Suppressor macrophage (primary cell): ENCODE results near the gene STAT2.
"Not testable (repeated sequence)": the region's sequence is repeated elsewhere in the genome, so short reads cannot be mapped to it uniquely, and the experiment has no call there.

Experiments used
- DNase-seq, 4 experiments: peaks; one replicate each; pipeline ENCODE4 v3.0.0-alpha.2; 2020 to 2022
- total RNA-seq, 17 experiments: gene quantifications; one replicate each; lab custom pipeline; 2026; ENCODE audit warnings: mixed read lengths in 6 of 17, inconsistent platforms in 3 of 17; lab: John Stamatoyannopoulos, UW

STAT2 gene
- total RNA-seq, result 123 to 1,290 (median 193) reads per million in 17 experiments

DNA sequence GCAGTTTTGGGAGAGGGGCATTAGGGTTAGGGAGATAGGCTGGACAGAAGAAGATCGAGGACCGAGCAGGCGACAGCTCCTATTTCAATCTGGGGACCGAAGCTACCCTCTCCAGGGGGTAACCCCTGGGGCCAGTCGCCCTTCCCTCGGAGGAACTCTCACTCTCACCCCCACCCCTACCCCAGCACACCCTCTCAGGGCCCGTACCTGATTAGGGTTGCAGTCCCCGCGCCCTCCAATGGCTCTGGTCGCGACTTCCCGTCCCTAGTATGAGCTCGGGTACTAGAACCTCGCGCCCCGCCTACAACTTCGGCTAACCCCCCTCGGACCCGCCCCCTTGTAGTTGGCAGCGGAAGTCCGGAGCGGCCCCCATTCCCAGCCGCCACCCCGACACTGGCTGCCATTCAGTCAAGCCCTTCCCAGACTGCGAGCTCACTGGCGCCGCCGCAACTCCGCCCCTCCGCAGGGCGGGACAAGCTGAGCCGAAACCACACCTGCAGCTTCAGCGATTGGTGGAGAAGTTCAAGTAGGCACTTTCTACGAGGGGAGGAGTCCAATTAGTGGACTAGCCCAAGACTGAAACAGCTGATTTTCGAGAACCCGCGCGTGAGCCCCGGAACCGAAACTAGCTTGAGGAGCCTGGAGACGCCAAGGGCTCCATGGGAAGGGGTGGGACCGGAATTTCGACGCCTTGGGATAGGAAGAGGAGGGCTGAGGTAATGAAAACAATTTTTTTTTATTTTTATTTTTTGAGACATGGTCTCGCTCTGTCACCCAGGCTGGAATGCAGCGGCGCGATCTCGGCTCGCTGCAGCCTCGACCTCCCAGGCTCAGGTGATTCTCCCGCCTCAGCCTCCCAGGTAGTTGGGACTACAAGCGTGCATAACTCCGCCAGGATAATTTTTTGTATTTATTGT, at the start of gene STAT2:
Gene STAT2, minus strand, starts transcription at position 257 of the 917 bp plus-strand sequence. CDS start 3,536 bp downstream, outside the sequence.
- DNase-seq, result peak; percentile 99 to 100 (median 99)

DNA sequence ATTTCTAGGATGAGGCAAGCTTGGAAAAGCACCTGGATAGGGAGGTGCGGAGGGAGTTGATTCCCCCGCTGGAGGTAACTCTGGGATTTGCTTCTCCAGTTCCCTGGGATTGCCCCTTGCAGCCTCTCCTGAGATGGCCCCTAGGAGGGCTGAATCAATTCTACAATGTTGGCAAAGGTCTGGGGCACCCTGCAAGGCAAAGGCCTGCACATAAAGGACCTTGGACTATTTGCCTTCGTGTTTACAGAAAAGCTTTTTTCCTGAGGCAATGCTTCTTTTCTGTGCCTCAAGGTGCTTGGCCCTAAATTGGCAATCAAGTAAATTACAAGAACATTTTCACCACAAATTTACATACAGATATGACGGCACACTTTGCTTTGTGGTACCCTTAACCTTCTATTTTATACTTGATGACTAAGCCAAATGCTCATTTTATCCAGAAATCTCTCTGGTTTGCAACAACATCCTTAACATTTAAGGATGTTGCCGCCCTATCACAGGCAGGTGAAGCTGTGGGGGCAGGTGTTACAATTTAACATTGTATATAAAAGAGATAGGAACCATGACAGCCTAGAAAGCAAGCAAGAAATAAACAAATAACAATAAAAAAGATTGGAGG, 49.0 kb upstream of the STAT2 start:
- DNase-seq, result no peak

GRCh38 chr12:56404227-56404626, 44.3 kb upstream of the STAT2 start:
- DNase-seq, result not testable (repeated sequence)

DNA sequence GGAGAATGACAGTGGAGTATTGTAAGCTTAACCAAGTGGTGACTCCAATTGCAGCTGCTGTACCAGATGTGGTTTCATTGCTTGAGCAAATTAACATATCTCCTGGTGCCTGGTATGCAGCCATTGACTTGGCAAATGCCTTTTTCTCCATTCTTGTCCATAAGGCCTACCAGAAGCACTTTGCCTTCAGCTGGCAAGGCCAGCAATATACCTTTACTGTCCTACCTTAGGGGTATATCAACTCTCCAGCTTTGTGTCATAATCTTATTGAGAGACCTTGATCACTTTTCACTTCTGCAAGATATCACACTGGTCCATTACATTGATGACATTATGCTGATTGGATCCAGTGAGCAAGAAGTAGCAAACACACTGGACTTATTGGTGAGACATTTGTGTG, 41.7 kb upstream of the STAT2 start:
- DNase-seq, result not testable (repeated sequence)

GRCh38 chr12:56401125-56401524, 41.2 kb upstream of the STAT2 start:
- DNase-seq, result not testable (repeated sequence)

DNA sequence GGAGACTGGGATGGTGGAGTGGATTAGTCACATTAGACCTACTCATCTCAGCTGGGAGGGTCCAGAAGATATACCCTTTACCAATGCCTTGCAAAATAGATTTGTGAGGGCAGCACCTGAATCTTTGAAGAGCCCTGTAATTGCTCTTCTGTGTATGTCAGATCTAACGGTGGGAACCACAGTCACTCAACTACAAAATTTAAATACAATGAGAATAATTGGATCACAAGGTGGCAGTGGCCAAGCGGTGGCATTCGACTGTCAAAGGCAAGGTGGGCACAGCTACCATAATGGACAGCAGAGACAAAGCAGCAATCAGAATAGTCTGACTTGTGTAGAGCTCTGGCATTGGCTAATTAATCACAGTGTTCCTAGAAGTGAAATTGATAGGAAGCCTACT, 39.6 kb upstream of the STAT2 start:
- not testable (repeated sequence) for DNase-seq

DNA sequence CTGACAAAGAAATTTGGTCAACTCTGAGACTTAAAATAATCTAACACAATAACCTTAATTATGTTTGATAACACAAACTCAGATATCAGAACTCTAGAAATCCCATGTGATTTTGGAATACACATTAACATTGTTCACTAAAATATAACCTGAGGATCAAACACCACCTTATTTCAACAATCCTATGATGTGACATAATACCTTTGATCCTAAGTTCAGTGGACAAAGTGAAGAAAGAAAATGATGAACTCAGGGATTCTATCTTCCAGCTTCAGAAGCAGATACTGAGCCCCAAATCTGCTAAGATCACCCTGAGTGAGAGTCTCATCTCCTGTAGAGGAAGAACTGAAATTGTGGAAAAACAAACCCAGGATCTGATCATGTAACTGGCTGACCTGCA, 38.4 kb upstream of the STAT2 start:
- DNase-seq, result no peak

DNA sequence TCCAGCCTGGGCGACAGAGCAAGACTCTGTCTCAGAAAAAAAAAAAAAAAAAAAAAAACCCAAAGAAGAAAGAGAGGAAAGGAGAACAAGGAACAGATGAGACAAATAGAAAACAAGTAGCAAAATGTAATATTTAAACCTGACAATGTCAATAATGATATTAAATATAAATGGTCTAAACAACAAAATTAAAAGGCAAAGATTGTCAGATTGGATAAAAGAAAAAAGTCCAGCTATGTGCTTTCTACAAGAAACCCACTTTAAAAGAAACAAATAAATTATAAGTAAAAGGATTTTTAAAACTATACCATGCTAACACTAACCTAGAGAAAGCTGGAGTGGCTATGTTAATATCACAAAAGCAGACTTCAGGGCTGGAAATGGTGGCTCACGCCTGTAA, 32.4 kb upstream of the STAT2 start:
- no peak for DNase-seq

DNA sequence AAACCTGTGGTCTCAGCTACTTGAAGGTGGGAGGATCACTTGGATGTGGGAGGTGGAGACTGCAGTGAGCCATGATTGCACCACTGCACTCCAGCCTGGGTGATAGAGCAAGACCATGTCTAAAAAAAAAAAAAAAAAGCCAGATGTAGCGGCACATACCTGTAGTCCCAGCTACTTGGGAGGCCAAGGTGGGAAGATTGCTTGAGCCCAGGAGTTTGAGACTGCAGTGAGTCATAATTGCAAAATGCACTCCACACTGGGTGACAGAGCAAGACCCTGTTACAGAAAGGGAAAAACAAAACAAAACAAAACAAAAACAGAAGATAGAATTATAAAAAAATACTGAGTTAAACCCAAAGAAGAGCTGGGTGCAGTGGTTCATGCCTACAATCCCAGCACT, 31.8 kb upstream of the STAT2 start:
- DNase-seq, result no peak

- no peak for DNase-seq
Measured at GRCh38 chr12:56389412-56389811, 29.5 kb upstream of the STAT2 start.

DNA sequence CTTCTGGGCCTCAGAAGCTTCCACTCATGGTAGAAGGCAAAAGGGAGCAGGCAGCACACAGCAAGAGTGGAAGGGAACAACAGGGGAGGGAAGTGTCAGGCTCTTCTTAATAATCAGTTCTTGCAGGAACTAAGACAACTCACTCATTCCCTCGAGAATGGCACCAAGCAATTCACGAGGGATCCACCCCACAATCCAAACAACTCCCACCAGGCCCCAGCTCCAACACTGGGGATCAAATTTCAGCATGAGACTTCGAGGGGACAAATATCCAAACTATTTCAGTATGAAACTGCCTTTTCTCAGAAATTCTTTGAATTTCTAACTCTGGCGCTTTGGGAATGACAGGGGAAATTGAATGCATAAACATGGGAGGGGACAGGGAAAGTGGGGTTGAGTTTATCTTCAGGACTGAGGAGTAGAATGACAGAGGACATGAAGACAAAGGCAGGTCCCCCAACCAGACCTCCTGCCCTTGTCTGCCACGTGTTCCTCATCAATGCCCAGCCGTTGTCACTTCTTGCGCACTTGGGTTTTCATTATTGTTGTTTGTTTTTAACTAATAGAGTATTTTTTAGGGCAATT, 27.3 kb upstream of the STAT2 start:
- DNase-seq, result no peak

DNA sequence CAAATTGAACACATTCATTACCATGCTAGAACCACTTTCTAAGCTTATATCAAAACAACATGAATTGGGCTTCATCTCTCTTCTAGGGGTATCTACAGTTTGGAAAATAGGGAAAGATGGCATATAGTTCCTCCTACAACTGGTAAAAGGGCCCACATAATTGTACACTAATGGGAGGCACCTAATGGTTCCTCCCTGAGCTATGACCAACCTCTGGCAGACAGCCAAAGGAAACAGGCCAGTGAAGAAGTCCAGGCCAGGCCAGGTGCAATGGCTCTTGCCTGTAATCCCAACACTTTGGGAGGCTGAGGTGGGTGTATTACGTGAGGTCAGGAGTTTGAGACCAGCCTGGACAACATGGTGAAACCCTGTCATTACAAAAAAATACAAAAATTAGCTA, 26.0 kb upstream of the STAT2 start:
- peak in 1 of 4 experiments; percentile 4 for DNase-seq

- no peak for DNase-seq
Measured at GRCh38 chr12:56382611-56383010, 22.7 kb upstream of the STAT2 start.

- no peak for DNase-seq
Measured at GRCh38 chr12:56377989-56378316, 18.0 kb upstream of the STAT2 start.

DNA sequence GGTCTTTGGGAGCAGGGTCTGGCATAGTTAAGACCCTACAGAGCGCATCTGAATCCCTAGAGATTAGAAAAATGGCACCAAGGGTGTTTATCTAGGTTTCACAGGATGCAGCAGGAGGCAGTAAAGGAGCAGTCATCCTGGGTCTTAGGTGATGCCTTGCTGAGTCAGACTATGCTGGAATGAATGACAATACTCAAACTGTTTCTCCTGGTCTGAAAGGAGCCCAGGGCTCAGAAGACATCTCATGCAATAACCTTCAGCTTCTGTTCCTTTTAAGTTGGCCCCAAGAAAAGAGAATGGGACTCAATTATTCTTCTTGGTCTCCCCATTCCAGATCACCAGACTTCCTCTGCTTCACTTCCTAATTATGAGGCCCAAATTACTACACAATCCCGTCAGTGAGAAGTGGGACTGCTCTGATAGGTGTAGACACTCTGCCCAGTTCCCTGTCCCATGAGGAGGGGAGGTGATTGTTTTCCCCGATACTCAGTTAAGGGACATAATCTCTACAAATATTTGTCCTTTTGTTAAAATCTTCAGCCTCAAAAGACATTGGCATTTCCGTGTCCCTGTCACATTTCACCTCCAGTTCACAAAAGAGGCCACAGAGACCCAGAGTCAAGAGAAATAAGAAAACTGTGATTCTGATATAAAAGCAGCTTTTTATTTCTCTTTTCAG, 17.5 kb upstream of the STAT2 start:
- DNase-seq, result peak; percentile 2 to 46 (median 16)

DNA sequence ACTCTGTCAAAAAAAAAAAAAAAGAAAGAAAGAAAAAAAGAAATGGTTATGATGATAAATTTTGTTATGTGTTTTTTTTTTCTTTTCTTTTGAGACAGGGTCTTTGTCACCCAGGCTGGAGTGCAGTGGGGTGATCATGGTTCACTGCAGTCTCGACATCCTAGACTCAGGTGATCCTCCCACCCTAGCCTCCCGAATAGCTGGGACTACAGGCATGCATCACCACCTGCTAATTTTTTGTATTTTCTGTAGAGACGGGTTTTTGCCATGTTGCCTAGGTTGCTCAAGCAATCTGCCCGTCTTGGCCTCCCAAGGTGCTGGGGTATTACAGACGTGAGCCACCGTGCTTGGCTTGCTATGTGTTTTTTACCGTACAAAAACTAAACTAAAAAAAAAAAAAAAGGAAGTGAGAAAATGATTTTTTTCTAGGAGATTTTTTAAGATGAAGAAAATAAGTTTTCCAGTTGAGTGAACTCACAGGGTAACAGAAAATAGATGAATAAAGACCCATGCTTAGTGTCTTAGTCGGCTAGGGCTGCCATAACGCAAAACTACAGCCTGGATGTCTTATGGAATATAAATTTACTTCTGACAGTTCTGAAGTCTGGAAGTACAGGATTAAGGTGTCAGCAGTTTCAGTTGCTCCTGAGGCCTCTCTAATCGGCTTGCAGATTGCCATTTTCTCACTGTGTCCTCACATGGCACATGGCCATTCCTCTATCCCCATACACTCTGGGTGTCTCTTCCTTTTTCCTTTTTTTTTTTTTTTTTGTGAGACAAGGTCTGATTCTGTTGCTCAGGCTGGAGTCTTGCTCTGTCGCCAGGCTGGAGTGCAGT, 15.9 kb upstream of the STAT2 start:
- DNase-seq, result peak; percentile 9 to 31 (median 20)

DNA sequence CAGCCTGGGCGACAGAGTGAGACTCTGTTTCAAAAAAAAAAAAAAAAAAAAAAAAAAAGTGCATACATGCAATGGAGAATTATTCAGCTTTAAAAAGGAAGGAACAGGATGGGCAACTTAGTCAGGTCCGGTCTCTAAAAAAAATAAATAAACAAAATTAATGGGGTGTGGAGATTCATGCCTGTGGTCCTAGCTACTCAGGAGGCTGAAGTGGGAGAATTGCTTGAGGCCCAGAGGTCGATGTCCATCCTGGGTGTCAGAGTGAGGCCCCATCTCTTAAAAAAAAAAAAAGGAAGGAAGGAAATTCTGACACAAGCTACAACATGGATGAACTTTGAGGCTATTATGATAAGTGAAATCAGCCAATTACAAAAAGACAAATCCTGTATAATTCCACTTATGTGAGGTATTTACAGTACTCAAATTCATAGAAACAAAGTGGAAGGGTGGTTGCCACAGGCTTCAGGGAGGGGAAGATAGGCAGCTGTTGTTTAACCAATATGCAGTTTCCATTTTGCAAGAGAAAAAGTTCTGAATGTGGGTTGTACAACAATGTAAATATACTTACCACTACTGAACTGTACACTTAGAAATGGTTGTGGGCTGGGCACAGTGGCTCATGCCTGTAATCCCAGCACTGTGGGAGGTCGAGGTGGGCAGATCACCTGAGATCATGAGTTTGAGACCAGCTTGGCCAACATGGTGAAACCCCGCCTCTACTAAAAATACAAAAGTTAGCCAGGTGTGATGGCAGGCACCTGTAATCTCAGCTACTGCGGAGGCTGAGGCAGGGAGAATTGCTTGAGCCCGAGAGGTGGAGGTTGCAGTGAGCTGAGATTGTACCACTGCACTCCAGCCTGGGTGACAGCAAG, 15.1 kb upstream of the STAT2 start:
- DNase-seq, result peak in 1 of 4 experiments; percentile 8

DNA sequence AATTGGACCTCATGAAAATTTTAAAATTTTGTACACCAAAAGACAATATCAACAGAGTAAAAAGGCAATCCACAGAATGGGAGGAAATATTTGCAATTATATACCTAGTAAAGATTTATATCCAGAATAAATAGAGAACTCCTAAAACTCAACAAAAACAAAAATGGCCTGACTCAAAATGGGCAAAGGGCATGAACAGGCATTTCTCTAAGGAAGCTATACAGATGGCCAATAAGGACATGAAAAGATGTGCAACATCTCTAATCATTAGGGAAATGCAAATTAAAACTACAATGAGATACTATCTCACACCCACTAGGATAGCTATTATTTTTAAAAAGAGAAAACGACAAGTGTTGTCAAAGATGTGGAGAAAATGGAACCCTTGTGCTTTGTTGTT, 13.6 kb upstream of the STAT2 start:
- no peak for DNase-seq

DNA sequence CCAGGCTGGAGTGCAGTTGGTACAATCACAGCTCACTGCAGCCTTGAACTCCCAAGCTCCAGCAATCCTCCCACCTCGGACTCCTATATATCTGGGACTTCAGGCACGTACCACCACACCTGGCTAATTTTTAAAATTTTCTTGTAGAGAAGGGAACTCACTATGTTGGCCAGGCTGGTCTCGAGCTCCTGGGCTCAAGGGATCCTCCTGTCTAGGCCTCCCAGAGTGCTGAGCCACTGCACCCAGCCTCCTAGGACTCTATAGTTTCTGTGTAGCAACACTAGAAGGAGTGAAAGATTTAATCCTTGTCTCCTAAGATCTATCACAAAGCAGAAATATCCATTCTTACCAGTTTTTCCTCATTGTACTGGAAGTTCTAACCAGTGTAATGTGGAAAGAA, 7.0 kb upstream of the STAT2 start:
- DNase-seq, result no peak

GRCh38 chr12:56362130-56363059, 2.5 kb upstream of the STAT2 start, which contains the start of gene APOF:
Gene APOF (minus strand): TSS chr12:56362857. CDS start chr12:56362745, 112 bp downstream.
- DNase-seq, result no peak
